CD4-positive, alpha-beta T cell treated with Interleukin-21 for 1 hour (primary cell): Measurements from ENCODE around the gene NR3C2.

ENCODE experiments used
- DNase-seq: peaks from one replicate; pipeline ENCODE4 v3.0.0-alpha.2; 2020

The NR3C2 gene

DNA sequence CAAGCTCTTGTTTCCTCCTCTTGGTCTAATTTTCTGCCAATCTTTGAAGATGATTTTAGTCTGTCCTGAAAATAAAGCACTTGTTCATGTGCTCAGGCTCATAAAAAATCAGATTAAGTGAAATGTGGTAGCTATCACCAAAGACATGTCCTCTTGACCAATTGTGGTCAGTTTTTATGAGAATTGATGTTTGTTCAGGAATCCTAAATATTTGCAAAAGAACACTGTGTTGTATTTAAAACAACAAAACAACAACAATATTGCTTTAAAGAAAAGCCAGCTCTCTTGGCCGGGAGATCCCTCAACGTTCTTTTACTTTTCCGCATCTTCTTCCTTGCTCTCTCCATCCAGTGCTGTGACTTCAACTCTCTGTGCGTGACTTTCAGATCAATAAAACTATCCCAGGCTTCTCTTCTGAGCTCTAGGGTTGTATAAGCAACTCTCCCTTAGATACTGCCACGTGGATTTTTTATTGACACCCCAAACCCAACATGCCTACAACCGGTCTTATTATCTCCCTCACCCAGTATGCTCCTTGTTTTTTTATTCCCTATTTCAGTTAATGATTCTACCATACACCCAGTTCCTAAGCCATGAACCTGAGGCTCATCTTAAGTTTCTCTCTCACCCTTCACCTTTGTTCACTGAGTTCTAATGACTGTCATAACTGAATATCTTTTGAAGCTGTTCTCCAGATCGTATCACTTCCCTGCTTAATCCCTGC lies 400.4 kb downstream of the NR3C2 start:
- no peak for DNase-seq

DNA sequence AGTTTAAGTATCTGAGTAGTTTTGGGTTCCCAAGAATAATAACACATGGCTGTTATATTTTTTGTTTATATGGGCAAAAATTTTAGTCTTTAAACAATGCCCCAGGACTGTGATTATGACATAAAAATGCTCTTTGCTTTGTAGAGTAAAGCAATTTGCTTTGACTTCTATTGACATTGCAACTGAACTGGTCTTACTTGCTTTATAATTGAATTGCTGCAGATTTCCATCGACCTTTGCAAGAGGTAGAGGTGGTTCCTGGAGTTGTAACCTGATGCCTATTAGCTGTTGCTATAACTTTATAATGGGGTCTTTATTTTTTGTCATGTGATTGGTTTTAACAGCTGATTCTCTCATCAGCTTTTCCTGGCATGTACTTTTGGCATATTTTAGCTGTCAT lies 407.4 kb downstream of the NR3C2 start:
- DNase-seq = no peak

DNA sequence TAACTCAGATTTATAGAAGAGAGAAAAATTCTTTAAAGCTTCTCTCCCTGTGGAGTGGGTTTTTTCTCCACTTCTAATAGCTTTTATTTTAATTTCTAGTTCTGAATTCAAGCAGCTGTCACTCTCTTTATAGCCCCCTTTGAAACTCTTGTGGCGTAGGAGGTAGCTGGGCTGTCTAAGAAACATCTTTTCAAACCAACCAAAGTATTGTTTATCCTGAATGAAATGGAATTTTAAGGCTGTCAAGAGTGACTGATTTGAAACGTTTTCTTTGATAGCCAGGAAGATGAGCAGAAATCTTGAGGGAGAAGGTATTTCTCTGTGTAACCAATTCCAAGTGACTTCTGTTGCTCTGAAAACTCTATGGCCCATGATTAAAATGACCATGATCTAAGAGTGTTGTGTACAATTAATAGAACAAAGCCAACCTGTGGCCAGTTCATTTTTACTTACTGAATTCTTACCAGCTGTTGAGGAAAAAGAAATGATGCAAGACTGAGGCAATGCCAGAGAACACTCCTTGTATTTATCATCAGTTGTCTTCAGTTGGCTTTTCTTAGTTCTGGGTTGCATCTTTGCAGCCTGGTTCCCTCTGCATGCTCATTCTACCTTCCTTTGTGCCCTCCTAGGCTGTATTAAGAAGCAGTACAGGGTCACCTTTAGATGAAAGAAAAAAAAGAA lies 411.9 kb downstream of the NR3C2 start:
- no peak for DNase-seq

DNA sequence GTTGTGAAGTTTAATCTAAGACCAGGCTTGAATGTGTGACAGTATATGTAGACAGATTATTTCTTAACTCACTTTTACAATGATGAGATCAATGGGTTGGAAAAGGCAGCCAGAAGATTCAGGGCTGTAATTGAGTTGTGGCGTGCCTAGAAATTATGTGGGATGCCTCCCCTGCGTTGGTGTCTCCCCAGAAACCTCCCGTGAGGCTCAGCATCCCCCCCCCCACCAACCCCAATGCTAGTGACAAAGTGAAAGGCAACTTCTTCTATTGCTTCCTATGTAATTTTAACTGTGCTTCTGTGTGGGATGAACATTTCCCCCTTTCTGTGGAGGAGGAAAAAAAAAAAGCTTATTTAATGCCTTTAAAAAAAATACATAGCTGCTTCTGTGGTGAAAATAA lies 412.4 kb downstream of the NR3C2 start:
- DNase-seq = no peak
